HG02571 (cell line): Measurements from ENCODE around the gene TUBA4A.

Source experiments
- ATAC-seq: cut with Tn5 transposase; IDR thresholded peaks from one replicate; pipeline ENCODE4 v1.9.1; 2021; ENCODE audit warnings: mild to moderate bottlenecking, moderate library complexity; ENCODE audit not compliant: unreplicated experiment

TUBA4A gene

GRCh38 chr2:219244789-219245147, 8.9 kb downstream of the TUBA4A start:
- no peak for ATAC-seq

- ATAC-seq: no peak
Measured at GRCh38 chr2:219243291-219243761, 10.4 kb downstream of the TUBA4A start.

GRCh38 chr2:219234331-219234730, 19.4 kb downstream of the TUBA4A start:
- no peak for ATAC-seq

- no peak for ATAC-seq
Measured at GRCh38 chr2:219230059-219230540, 23.6 kb downstream of the TUBA4A start.

GRCh38 chr2:219229305-219230058, 24.2 kb downstream of the TUBA4A start, which contains the start of the genes ANKZF1 and ATG9A:
TSS of gene ANKZF1 (plus strand) at chr2:219229806. CDS start at chr2:219230258, 452 bp downstream.
TSS of gene ATG9A (minus strand) at chr2:219229636. CDS start at chr2:219228024, 1,612 bp downstream.
- ATAC-seq: peak; percentile 97

- no peak for ATAC-seq
Measured at GRCh38 chr2:219228911-219229304, 24.8 kb downstream of the TUBA4A start.

GRCh38 chr2:219228041-219228910, 25.4 kb downstream of the TUBA4A start:
- no peak for ATAC-seq

GRCh38 chr2:219225350-219225749, 28.4 kb downstream of the TUBA4A start:
- ATAC-seq: no peak

GRCh38 chr2:219223831-219224610, 29.7 kb downstream of the TUBA4A start:
- no peak for ATAC-seq

GRCh38 chr2:219221957-219222518, 31.7 kb downstream of the TUBA4A start:
- ATAC-seq: no peak

GRCh38 chr2:219220652-219221402, 32.9 kb downstream of the TUBA4A start:
- ATAC-seq: no peak

- ATAC-seq: no peak
Measured at GRCh38 chr2:219219784-219220532, 33.8 kb downstream of the TUBA4A start.

- ATAC-seq: peak; percentile 69
Measured at GRCh38 chr2:219218732-219219701, 34.7 kb downstream of the TUBA4A start, which contains the start of gene ABCB6. TSS of gene ABCB6 (minus strand) at chr2:219218958. CDS start at chr2:219218673, 285 bp downstream.

- peak; percentile 26 for ATAC-seq
Measured at GRCh38 chr2:219218217-219218731, 35.4 kb downstream of the TUBA4A start.

GRCh38 chr2:219216535-219216915, 37.2 kb downstream of the TUBA4A start:
- no peak for ATAC-seq

- ATAC-seq: no peak
Measured at GRCh38 chr2:219215871-219216534, 37.7 kb downstream of the TUBA4A start.

GRCh38 chr2:219214786-219215185, 38.9 kb downstream of the TUBA4A start:
- no peak for ATAC-seq
